Right renal cortex interstitium (tissue), 3 donors: Measurements from ENCODE around the gene SERAC1. TPM values are rescaled to one million over a fixed set of nuclear protein-coding genes. Genes with fewer than 3 reads are reported as not detected.

ENCODE experiments used
- DNase-seq, 3 donors: peaks; one replicate each; pipeline ENCODE4 v3.0.0-alpha.2; 2013; ENCODE audit warnings: low read depth in 3 of 3, low spot score in 2 of 3
- polyA plus RNA-seq, 3 donors: library from polyadenylated mRNA; unstranded; fragments of 120-200 nt; gene quantifications; one replicate each; pipeline ENCODE4 v1.2.1, GENCODE V29; 2013; ENCODE audit not compliant: insufficient read length in 3 of 3

Gene SERAC1
- polyA plus RNA-seq, 3 donors: 12.7 to 18.5 (median 13.9) TPM

- no peak for DNase-seq
Observed at GRCh38 chr6:158083455-158084325, 84.4 kb downstream of the SERAC1 start.

- DNase-seq: no peak
Observed at GRCh38 chr6:158081657-158081935, 86.5 kb downstream of the SERAC1 start.

GRCh38 chr6:158080849-158081656 is 87.0 kb downstream of the SERAC1 start:
- no peak for DNase-seq

- no peak for DNase-seq
Observed at GRCh38 chr6:158078320-158078719, 89.7 kb downstream of the SERAC1 start.

DNA sequence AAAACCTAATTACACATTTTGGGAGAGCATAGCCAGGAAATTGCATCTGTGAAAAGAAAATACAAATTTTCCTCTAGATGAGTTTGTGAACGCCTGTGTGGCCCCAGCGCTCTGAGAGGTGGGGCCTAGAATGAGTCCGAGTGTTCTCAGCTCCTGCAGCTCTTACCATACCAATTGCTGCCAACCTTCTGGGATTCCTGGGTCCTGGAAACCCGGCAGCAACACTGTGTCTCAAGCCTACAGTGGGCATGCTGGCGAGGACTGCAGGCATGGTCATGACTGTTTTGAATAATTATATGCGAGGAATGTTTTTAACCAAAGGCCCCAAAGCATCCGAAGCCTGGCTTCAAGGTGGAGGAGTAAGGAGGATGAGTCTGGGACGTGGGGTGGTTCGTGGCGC is 90.4 kb downstream of the SERAC1 start:
- no peak for DNase-seq

DNA sequence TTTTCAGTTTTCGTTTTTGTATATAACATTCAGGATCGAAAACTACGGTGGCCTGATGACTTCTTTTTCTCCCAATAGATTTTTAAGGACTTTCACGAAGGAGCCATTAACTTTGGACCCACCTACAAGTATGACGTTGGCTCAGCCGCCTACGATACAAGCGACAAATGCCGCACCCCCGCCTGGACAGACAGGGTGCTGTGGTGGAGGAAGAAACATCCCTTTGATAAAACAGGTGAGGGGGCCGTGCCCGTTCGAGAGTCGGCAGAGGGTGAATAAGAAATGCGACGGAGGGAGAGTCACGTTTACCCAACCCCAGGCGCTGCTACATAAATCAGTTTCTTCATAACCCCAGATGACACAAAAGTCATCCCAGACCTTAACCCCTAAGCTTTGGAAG is 91.5 kb downstream of the SERAC1 start:
- no peak for DNase-seq

DNA sequence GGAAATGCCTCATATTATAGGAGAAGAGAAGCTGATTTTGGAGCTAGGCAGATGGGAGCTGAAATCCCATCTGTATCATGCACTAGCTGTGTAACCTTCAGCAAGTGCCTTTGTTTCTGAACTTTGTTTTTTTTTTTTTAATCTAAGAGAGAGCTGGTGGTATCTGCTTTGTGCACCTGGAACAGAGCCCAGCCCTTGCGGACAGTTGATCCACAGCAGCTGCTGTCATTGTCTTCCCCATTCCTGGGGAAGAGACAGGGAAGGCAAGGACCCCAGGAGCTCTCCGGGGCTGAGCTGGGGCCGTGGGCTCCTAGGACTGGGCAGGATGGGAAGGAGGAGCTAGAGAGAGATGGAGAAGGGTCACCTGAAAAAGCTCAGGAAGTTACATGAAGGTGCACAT is 94.3 kb downstream of the SERAC1 start:
- DNase-seq: no peak

DNA sequence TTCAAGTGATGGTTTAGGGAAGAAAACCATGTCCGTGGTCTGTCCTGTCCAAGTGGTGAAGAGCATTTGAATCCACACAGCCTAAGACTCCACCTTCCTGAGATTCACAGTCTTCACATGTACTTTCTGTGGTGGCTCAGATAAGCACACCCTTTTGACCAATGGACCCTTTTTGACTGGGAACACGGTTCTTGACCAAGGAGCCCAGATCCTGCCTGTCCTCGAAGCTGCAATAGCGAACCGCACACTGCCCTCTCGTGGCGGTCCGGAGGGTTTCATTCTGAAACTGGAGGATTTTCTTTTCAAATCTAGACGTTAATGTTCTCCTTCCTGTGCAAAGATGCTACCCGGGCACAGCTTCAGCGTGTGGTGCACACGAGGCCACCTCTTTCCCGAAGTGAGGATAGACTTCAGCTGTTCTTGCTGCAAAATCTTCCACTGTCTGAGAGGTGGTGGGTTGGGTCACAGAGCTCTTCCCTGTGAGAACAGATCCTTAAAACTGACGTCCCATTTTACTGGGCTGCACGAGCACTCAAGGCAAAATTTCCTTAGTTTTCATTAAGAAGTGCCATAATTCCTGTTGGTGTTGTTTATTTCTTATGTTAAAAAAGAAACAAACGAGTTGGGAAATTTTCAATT is 95.9 kb downstream of the SERAC1 start:
- peak in 2 of 3 donors; percentile 34 to 43 for DNase-seq

DNA sequence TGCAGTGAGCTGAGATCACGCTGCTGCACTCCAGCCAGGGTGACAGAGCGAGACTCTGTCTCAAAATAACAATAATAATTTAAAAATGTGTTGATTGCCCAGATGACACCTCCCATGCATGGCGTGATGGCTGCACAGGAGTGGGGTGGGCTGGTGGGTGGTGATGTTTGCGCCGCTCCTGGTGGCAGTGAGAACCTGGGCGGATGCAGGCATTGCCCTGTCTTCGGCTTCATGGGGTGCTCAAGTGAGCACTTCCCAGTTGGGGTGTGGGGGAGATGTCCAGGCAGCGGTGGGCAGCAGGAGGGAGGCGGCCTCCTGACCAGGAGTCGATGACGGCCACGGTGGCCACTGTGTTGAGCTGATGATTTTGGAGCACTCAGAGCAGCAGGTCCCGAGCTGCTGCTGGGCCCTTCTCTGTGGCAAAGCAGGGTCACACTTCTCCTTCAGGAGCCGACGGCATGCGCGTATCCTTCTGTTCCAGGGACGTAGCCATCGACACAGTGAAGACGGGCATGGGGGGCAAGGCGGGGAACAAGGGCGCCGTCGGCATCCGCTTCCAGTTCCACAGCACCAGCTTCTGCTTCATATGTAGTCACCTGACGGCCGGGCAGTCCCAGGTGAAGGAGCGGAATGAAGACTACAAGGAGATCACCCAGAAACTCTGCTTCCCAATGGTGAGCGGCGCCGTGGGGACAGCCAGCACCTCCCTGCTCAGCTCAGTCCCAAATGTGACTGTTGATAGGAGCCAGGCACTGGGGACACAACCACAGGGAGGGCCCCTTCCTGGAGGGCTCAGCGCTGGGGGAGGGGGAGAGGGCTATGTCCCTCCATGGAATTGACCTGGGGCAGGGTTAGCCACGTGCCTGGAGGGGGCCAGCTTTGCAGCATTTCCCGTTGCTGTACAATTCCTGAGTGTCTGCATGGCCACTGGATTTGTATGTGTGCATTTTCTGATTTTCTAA is 96.7 kb downstream of the SERAC1 start:
- no peak for DNase-seq

DNA sequence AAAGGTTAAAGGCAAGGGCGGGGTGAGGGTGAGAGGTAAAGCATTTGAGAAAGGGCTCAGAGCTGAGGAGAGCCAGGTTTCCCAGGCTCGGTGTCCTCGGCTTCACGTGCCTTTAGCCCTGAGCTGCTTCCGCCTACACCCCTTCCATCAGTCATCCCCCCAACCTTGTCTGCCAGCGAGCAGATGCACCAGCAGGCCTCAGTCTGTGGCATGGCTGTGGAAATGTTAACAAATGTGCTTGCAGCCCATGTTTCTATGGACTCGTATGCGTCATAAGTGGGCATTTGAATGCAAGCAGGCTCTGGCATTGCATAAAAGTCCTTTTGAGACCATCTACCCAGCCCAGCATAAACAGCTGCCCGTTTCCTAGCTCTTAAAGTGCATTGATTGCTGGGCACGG is 97.5 kb downstream of the SERAC1 start:
- no peak for DNase-seq

GRCh38 chr6:158069800-158070195 is 98.3 kb downstream of the SERAC1 start:
- no peak for DNase-seq

- no peak for DNase-seq
Observed at GRCh38 chr6:158068893-158069799, 98.9 kb downstream of the SERAC1 start.

- DNase-seq: no peak
Observed at GRCh38 chr6:158068156-158068892, 99.7 kb downstream of the SERAC1 start.

GRCh38 chr6:158067436-158068015 is 100.5 kb downstream of the SERAC1 start:
- no peak for DNase-seq

- DNase-seq: no peak
Observed at GRCh38 chr6:158066136-158066781, 101.8 kb downstream of the SERAC1 start.

GRCh38 chr6:158064725-158065251 is 103.3 kb downstream of the SERAC1 start:
- DNase-seq: no peak

GRCh38 chr6:158063736-158064135 is 104.3 kb downstream of the SERAC1 start:
- DNase-seq: no peak
